Caki2 (cell line): ENCODE data around the gene MYO1E. TPM values are rescaled to one million over a fixed set of nuclear protein-coding genes. Genes with fewer than 3 reads are reported as not detected.
"Not testable (repeated sequence)": the region's sequence is repeated elsewhere in the genome, so short reads cannot be mapped to it uniquely, and the experiment has no call there.

Experiments
- DNase-seq: peaks from one replicate; pipeline ENCODE4 v3.0.0-alpha.2; 2015; ENCODE audit warnings: low read depth
- in situ Hi-C: cut with HindIII; loops from 2 replicates; pipeline ENCODE4 v1.10.0; 2016; ENCODE audit warnings: low sequenced_read_pairs, low pct_unique_long_range_greater_than_20kb, mixed read lengths
- total RNA-seq: library from RNA; depleted of rRNA; stranded (reverse); fragments of >200 nt; shearing (Covaris generic); gene quantifications from 2 replicates; pipeline ENCODE4 v1.2.3, GENCODE V29; 2014; ENCODE audit warnings: low replicate concordance; rRNA removed

MYO1E gene
- 104 and 137 TPM in 2 replicates for total RNA-seq

- in situ Hi-C loops: no loop called here
Measured at GRCh38 chr15:59372352-59373211, at the start of gene MYO1E. TSS of gene MYO1E (minus strand) at chr15:59372871. CDS start at chr15:59372500, 371 bp downstream.

DNA sequence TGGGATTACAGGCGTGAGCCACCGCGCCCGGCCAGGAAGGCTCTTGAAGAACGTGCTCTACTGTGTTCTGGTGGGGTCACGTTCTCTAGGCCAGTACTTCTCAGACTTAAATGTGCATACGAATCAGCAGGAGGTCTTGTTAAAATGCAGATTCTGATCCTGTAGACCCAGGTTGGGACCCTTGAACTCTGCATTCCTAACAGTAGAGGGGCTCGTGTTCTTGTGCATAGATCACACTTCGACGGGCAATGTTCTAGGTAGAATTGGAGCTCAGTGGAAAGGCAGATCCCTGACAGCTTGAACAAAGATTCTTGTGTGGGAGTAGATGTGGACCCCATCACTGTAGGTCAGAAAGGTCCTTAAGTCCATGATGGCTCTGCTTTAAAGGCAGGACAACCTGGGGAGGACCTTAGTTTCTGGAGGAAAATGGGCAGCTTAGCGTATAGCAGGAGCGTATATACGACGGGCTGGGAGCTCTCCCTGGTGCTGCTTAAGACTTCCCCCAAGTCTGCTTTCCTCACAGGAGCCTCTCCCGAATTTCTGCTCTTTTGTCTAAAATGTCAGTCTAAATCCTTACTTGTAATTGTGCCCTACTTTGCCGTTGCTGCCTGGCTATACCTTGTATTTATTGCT, 48.4 kb upstream of the MYO1E start:
- DNase-seq: no peak
- in situ Hi-C loops: no loop called here

More at GRCh38 chr15:59372352-59373211, at the start of gene MYO1E:
- peak; percentile 92 for DNase-seq

DNA sequence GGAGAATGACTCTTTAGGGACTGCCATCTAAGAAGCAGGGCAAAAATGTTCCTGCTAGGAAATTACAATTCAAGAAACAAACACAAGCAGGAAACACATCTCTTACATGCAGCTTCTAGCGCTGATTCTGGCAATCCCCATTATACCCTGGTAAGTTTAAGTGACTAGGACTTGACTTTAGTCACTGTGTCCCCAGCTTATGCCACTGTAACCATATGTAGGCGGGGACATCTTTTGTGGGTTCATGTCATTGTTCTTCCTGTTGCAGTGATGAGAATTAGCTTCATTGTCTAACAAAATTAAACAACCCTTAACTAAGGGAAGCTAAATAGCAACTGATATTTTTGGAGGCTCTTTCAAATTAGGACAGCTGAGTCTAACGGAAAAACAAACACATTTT, 47.4 kb upstream of the MYO1E start:
- in situ Hi-C loops: no loop called here
- no peak for DNase-seq

DNA sequence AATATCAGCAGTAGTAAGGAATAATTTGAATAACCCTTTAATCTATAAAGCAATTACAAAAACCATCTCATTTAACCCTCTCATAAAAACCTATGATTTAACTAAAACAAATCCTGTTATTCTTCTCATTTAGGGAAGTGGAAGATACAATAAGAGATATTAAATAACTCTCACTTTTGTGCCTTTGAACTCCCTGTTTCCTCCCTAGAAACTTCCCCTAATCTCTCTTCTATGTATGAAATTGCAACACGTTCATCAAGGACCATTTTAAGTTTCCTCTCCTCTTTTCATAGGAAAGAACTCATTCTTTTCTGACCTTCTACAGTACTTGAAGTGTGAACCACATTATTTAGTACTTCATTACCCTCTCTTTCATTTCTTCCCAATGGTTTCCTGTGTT, 46.5 kb upstream of the MYO1E start:
- in situ Hi-C loops: no loop called here
- no peak for DNase-seq

DNA sequence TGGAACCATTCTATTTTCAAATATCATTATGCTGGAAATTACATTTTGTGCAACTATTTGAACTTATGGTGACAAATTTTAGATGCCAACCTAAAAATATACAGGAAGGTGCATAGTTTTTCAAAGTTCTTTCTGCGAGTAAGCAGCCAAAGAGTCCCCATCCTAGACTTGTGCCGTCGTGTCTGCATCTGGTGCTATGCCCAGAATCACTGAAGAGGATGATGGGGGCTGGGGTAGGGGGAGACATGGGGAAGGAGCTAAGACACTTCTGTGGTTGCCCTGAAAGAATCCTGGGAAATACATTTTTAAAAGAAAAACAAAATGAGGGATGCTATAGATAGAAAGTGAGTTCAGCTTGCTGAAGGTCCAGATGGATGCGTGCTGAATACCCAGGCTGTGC, 44.1 kb upstream of the MYO1E start:
- in situ Hi-C loops: no loop called here

DNA sequence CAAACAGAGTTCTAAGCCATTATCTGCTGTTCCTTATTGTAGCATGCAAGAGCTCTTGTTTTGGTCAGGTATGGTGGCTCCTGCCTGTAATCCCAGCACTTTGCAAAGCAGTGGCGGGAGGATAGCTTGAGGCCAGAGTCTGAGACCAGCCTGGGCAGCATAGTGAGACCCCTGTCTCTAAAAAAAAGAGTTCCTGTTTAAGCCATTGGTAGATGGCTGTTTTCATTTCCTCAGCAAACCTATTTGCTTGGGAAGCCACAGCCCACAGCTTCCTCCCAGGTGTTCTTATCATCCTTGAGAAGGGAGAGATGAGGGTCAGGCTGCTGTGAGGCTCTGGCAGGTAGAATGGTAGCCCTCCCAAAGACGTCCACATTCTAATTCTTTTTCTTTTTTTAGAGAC, 40.9 kb upstream of the MYO1E start:
- in situ Hi-C loops: no loop called here
- DNase-seq: no peak

More for the DNA sequence above, 44.1 kb upstream of the MYO1E start:
- DNase-seq: no peak

- DNase-seq: peak; percentile 89
Measured at GRCh38 chr15:59410391-59410896, 37.8 kb upstream of the MYO1E start.

GRCh38 chr15:59407946-59408345, 35.3 kb upstream of the MYO1E start:
- in situ Hi-C loops: no loop called here
- no peak for DNase-seq

More at GRCh38 chr15:59410391-59410896, 37.8 kb upstream of the MYO1E start:
- in situ Hi-C loops: no loop called here

DNA sequence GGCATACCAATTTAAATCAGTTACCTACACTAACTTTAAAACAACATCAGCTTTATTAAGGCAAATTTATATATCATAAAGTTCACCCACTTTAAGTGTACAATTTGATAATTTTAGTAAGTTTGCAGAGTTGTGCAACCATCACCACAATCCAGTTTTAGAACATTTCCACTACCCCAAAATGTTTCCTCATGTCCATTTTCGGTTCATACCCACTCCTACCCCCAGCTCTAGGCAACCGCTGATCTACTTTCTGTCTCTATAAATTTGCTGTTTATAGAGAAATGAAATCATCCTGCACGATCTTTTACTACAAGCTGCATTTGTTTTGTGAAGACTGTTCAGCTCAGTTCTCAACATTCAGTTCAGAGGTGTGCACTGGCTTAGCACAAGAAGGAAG, 33.8 kb upstream of the MYO1E start:
- no peak for DNase-seq
- in situ Hi-C loops: no loop called here

- DNase-seq: no peak
- in situ Hi-C loops: no loop called here
Measured at GRCh38 chr15:59405079-59405478, 32.4 kb upstream of the MYO1E start.

DNA sequence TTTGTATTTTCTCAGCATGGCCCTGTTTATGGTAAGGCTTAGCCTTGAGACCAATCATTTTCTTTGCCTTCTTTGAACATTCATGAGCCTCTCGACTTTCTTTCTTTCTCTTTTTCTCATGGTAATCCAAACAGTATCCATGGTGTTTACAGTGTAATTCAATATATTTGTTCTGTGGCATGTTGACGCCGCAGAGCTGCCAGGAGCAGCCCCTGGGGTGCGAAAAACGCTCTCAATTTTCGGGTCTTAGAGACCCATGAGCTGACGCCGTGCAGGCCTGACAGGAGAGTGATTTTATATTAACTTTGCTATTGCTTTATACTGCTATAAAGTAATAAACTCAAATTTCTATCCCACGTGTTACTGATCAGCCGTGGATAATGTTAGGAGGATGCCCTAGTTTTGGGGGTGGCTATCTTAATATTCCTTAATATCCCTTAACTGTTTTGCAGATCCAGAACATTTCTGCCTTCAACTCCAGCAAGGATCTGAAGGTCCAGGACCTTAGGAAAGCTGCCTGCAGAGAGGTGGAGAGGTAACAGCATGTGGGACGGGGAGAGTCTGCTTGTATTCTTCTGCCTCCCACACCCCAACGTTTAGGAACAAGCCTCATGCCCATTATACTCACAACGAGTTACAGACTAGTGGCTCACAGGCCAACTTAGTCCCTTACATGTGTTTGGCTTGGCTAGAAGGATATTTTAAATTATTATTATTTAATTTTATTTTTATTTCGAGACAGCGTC, 29.3 kb upstream of the MYO1E start:
- no peak for DNase-seq
- in situ Hi-C loops: no loop called here

GRCh38 chr15:59401051-59401823, 28.6 kb upstream of the MYO1E start:
- in situ Hi-C loops, DNase-seq: not testable (repeated sequence)

DNA sequence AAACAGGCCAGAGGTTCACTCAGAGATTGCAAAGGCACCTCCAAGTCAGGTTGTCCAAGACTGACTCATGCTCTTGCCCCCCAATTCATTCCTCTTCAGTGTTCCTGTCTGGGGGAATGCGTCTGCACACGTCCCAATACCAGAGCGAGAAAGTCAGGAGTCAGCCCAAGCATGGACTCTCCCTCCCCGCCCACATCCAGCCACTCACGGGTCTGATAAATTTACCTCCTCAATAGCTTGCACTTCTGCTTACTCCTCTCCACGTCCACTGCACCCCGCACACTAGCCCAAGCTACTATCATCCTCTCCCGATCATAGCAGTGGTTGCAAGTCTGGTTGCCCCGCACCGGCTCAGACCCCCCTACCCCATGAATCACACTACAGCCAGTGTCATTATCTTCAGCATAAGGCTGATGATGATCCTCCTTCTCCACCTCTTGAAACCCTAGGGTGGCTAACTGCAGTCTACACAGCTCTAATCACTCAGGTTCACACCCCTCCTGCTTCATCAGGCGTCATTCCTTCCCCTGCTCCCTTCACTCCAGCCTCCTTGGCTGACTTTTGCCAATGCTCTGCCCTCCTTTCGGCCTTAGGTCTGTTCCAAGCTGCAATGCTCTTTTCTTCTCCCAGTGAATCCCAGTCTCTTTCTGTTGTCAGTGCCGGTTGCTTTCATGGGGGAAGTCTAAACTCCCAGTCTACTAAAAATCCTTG, 27.6 kb upstream of the MYO1E start:
- in situ Hi-C loops: no loop called here

GRCh38 chr15:59399465-59400102, 26.9 kb upstream of the MYO1E start:
- no peak for DNase-seq
- in situ Hi-C loops: no loop called here

More for the DNA sequence above, 27.6 kb upstream of the MYO1E start:
- DNase-seq: no peak

- in situ Hi-C loops: no loop called here
Measured at GRCh38 chr15:59398220-59398619, 25.5 kb upstream of the MYO1E start.

DNA sequence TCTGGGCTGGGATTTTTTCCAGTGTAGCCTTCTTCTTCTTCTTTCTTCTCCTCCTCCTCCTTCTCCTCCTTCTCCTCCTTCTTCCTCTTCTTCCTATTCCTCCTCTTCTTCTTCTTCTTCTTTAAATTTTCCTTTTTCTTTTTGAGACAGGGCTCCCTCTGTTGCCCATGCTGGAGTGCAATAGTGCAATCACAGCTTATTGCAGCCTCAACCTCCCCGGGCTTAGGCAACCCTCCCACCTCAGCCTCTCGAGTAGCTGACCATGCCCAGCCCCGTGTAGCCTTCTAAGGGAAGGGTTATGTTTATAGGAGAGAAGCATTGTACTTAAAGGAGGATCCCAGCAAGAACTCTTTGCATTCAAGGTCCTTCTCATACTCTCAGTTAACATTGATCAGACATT, 24.0 kb upstream of the MYO1E start:
- DNase-seq: no peak
- in situ Hi-C loops: no loop called here

More at GRCh38 chr15:59398220-59398619, 25.5 kb upstream of the MYO1E start:
- no peak for DNase-seq

DNA sequence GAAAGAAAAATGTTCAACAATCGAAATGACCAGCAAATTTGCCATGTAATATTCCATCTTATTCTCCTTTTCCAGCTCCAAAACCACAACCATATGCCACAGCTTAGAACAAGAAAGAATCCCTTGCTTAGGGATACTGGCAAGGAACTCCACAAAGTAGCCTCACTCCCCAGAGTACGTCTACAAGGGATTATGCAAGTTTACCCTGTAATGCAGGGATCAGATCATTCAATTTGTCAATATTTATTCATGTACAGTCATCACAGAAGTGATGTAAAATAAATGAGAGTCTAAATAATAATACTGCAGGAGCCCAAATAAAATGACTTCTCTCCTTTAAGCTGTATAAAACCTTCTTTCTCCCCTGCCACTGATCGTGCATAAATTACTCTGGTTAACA, 23.5 kb upstream of the MYO1E start:
- no peak for DNase-seq
- in situ Hi-C loops: no loop called here
